HCT116 (cell line): ENCODE measurements around the gene MYBPC2. TPM values are rescaled to one million over a fixed set of nuclear protein-coding genes. Genes with fewer than 3 reads are reported as not detected.

Experiments used
- ATAC-seq: fragments of 200-7000 bp; cut with Tn5 transposase; 2 replicates; pipeline ENCODE4 v1.9.1; 2020; ENCODE audit warnings: mild to moderate bottlenecking, moderate library complexity
- BruUV-seq: library from RNA; stranded (reverse); fragments of 400-500 nt; replicated peaks from 2 replicates; lab custom pipeline; 2021; lab: Mats Ljungman, UMichigan
- CTCF ChIA-PET: fragments of 300-600 bp; sonication (Branson Sonifier 250); formaldehyde crosslinking; loops from one replicate; lab custom pipeline; 2021; ENCODE audit warnings: antibody characterized with exemption; lab: Charles Lee
- POLR2A ChIA-PET: fragments of 300-600, 350-600 bp; sonication (Branson Sonifier 250); formaldehyde crosslinking; loops from one replicate; lab custom pipeline; 2021; ENCODE audit warnings: antibody characterized with exemption; lab: Charles Lee
- RAD21 ChIA-PET, 2 experiments: fragments of 300-600 bp; sonication (Branson Sonifier 250); formaldehyde crosslinking; loops; one replicate each; lab custom pipeline; 2023; ENCODE audit warnings: low total read pairs in 2 of 2; ENCODE audit not compliant: uncharacterized antibody in 2 of 2, unreplicated experiment in 2 of 2, low non-redundant PET in 1 of 2; lab: Charles Lee
- DNase-seq: peaks from one replicate; pipeline ENCODE4 v3.0.0-alpha.2; 2010; ENCODE audit warnings: low read depth, low spot score
- H2AFZ ChIP-seq: fragments of 200-600 bp; shearing (Covaris generic), sonication (generic); 2 replicates; pipeline ENCODE4 v1.6.1; 2017; ENCODE audit warnings: low read depth, mixed run types, mixed read lengths, antibody characterized with exemption, low read length; ENCODE audit not compliant: poor library complexity, severe bottlenecking
- H3K27ac ChIP-seq: 2 replicates; pipeline ENCODE4 v1.5.1; 2012; ENCODE audit warnings: low read depth, low read length
- H3K27me3 ChIP-seq: fragments of 200-600 bp; sonication (generic); 2 replicates; pipeline ENCODE4 v1.6.1; 2016; ENCODE audit warnings: mixed run types, low read length, mixed read lengths; ENCODE audit not compliant: insufficient read depth
- H3K36me3 ChIP-seq, 2 experiments: fragments of 200-500 bp in 1 of 2; fragments of 200-600 bp in 1 of 2; sonication (Bioruptor generic) in 1 of 2; sonication (generic) in 1 of 2; 2 replicates each; pipeline versions ENCODE4 v1.5.1 to v1.6.1; 2014 to 2016; ENCODE audit warnings: low read length in 2 of 2, inconsistent platforms in 1 of 2, mixed read lengths in 1 of 2, mixed run types in 1 of 2; ENCODE audit not compliant: insufficient read depth in 2 of 2, control insufficient read depth in 1 of 2
- H3K4me1 ChIP-seq, 2 experiments: fragments of 200-600 bp in 1 of 2; sonication (generic) in 1 of 2; 2 replicates each; pipeline versions ENCODE4 v1.5.1 to v1.6.1; 2012 to 2017; ENCODE audit warnings: low read length in 2 of 2, inconsistent platforms in 1 of 2, mild to moderate bottlenecking in 1 of 2, mixed read lengths in 1 of 2, mixed run types in 1 of 2, moderate library complexity in 1 of 2; ENCODE audit not compliant: insufficient read depth in 2 of 2, control insufficient read depth in 1 of 2
- H3K4me2 ChIP-seq: fragments of 200-600 bp; sonication (generic); 2 replicates; pipeline ENCODE4 v1.6.1; 2017; ENCODE audit warnings: mixed run types, low read length, mixed read lengths
- H3K4me3 ChIP-seq, 2 experiments: fragments of 200-600 bp in 1 of 2; sonication (generic) in 1 of 2; replicated peaks in 1 of 2; 2 replicates each; pipeline ENCODE4 v1.5.1; 2011 to 2016; ENCODE audit warnings: low read length in 2 of 2, control low read depth in 1 of 2, low read depth in 1 of 2, mild to moderate bottlenecking in 1 of 2, mixed read lengths in 1 of 2, mixed run types in 1 of 2
- H3K79me2 ChIP-seq: fragments of 200-600 bp; sonication (generic); 2 replicates; pipeline ENCODE4 v1.6.1; 2017; ENCODE audit warnings: mild to moderate bottlenecking, mixed run types, low read length, moderate library complexity, mixed read lengths; ENCODE audit not compliant: insufficient read depth
- H3K9ac ChIP-seq: fragments of 200-600 bp; sonication (generic); 2 replicates; pipeline ENCODE4 v1.6.1; 2016; ENCODE audit warnings: low read length, mixed read lengths
- H3K9me2 ChIP-seq: fragments of 200-600 bp; sonication (generic), shearing (Covaris generic); 2 replicates; pipeline ENCODE4 v1.6.1; 2017; ENCODE audit warnings: mixed run types, mild to moderate bottlenecking, moderate library complexity; ENCODE audit not compliant: insufficient read depth
- H3K9me3 ChIP-seq, 2 experiments: fragments of 200-500 bp in 1 of 2; fragments of 200-600 bp in 1 of 2; sonication (Bioruptor generic) in 1 of 2; sonication (generic) in 1 of 2; 2 replicates each; pipeline ENCODE4 v1.6.1; 2014 to 2017; ENCODE audit warnings: low read length in 2 of 2, mixed read lengths in 2 of 2, inconsistent platforms in 1 of 2, low read depth in 1 of 2, mild to moderate bottlenecking in 1 of 2, mixed run types in 1 of 2, moderate library complexity in 1 of 2; ENCODE audit not compliant: control insufficient read depth in 1 of 2, insufficient read depth in 1 of 2
- H4K20me1 ChIP-seq: fragments of 200-600 bp; sonication (generic), shearing (Covaris generic); 2 replicates; pipeline ENCODE4 v1.6.1; 2017; ENCODE audit warnings: mixed run types, mild to moderate bottlenecking, moderate library complexity; ENCODE audit not compliant: insufficient read depth
- ATF3 ChIP-seq: IDR thresholded peaks from 2 replicates; pipeline ENCODE4 v1.6.1; 2012
- CBX3 ChIP-seq: IDR thresholded peaks from 2 replicates; pipeline ENCODE4 v1.6.1; 2012; ENCODE audit warnings: low read depth
- EGR1 ChIP-seq: IDR thresholded peaks from 2 replicates; pipeline ENCODE4 v1.6.1; 2012; ENCODE audit warnings: low read depth
- ELF1 ChIP-seq: IDR thresholded peaks from 2 replicates; pipeline ENCODE4 v1.6.1; 2012; ENCODE audit warnings: low read depth, borderline replicate concordance
- EZH2phosphoT487 ChIP-seq: fragments of 200-600 bp; IDR thresholded peaks from 2 replicates; pipeline ENCODE4 v1.6.1; 2018; ENCODE audit warnings: antibody characterized with exemption, borderline replicate concordance
- FOSL1 ChIP-seq: IDR thresholded peaks from 2 replicates; pipeline ENCODE4 v1.6.1; 2012; ENCODE audit warnings: low read depth
- JUND ChIP-seq: IDR thresholded peaks from 2 replicates; pipeline ENCODE4 v1.6.1; 2012
- POLR2A ChIP-seq: IDR thresholded peaks from 2 replicates; pipeline ENCODE4 v1.7.0; 2011; ENCODE audit warnings: borderline replicate concordance; ENCODE audit not compliant: insufficient read depth, insufficient read length; ENCODE audit errors: extremely low read depth
- POLR2AphosphoS5 ChIP-seq: IDR thresholded peaks from 2 replicates; pipeline ENCODE4 v1.6.1; 2011; ENCODE audit warnings: mild to moderate bottlenecking, low read depth, low read length, moderate library complexity
- SIN3A ChIP-seq: IDR thresholded peaks from 2 replicates; pipeline ENCODE4 v1.6.1; 2012; ENCODE audit warnings: low read depth
- SRF ChIP-seq: IDR thresholded peaks from 2 replicates; pipeline ENCODE4 v1.6.1; 2012; ENCODE audit warnings: low read depth
- ZFX ChIP-seq: fragments of 450-650 bp; IDR thresholded peaks from 2 replicates; pipeline ENCODE4 v1.6.1; 2017
- ZNF274 ChIP-seq: fragments of 200-500 bp; sonication (Bioruptor generic); IDR thresholded peaks from 2 replicates; pipeline ENCODE4 v1.6.1; 2014; ENCODE audit warnings: mild to moderate bottlenecking, low read depth, low read length, inconsistent platforms
- intact Hi-C: fragments of 100-400 bp; cut with micrococcal nuclease; formaldehyde crosslinking; loops from 2 replicates; pipeline ENCODE4 v1.10.0; 2022
- total RNA-seq: library from RNA; stranded (reverse); gene quantifications from one replicate; pipeline ENCODE4 v1.2.1, GENCODE V29; 2021; ENCODE audit not compliant: unreplicated experiment
- TF ChIP-seq, protein P1 (sequence below): IDR thresholded peaks from 2 replicates; pipeline ENCODE4 v1.6.1; 2011; ENCODE audit warnings: mild to moderate bottlenecking, low read length, moderate library complexity; ENCODE audit not compliant: insufficient replicate concordance; ENCODE audit errors: extremely low read depth

Gene MYBPC2
- total RNA-seq, 1 experiment from 2014 or later, result not detected

GRCh38 chr19:50431343-50432220 is 1.1 kb upstream of the MYBPC2 start:
- POLR2A ChIA-PET, result no interaction called here
- peak; percentile 64 for DNase-seq
- RAD21 ChIA-PET, result no interaction called here
- Histone ChIP-seq H3K4me2 (peak overlapping the region; percentile 73), H2AFZ (no peak overlapping the region), H3K27me3 (no peaks in the 10 kb centered on the region), H3K4me1 (peaks cover 6 to 21% of the 10 kb centered on the region in 2 experiments), H3K27ac (peak overlapping the region; percentile 49; the same call in 1 of the 2 replicates), H3K4me3 (peak overlapping the region; percentile 40 to 51), H3K36me3 (no peaks in the 10 kb centered on the region), H3K79me2 (no peaks in the 10 kb centered on the region), H3K9ac (peak overlapping the region; percentile 35; the same call in 1 of the 2 replicates), H3K9me3 (no peaks in the 10 kb centered on the region), H4K20me1 (no peaks in the 10 kb centered on the region), H3K9me2 (no peaks in the 10 kb centered on the region)
- CTCF ChIA-PET, result no interaction called here
- peak; percentile 39; the same call in 1 of the 2 replicates for TF ChIP-seq ZFX
- TF ChIP-seq ZNF274, result no peak
- peak; percentile 39 for TF ChIP-seq POLR2AphosphoS5
- intact Hi-C loops, result no loop called here
- no TSS peak for BruUV-seq
- ATAC-seq, result peak; percentile 98

GRCh38 chr19:50433201-50434180 is 799 bp downstream of the MYBPC2 start:
- Histone ChIP-seq H3K9ac (no peak overlapping the region), H3K4me1 (peaks cover 6 to 21% of the 10 kb centered on the region in 2 experiments), H3K36me3 (no peaks in the 10 kb centered on the region), H3K4me3 (no peak overlapping the region), H3K4me2 (no peak overlapping the region), H3K9me2 (no peaks in the 10 kb centered on the region), H3K27me3 (no peaks in the 10 kb centered on the region), H3K9me3 (no peaks in the 10 kb centered on the region), H2AFZ (no peak overlapping the region), H3K79me2 (no peaks in the 10 kb centered on the region), H4K20me1 (no peaks in the 10 kb centered on the region), H3K27ac (no peak overlapping the region)
- no peak for ATAC-seq
- no peak for DNase-seq
- BruUV-seq, result no TSS peak
- intact Hi-C loops, result no loop called here
- ChIA-PET CTCF (no interaction called here), POLR2A (no interaction called here), RAD21 (no interaction called here)
- TF ChIP-seq POLR2A (no peak), CBX3 (no peak), ATF3 (no peak), POLR2AphosphoS5 (no peak), SIN3A (no peak), FOSL1 (no peak), ELF1 (no peak), ZNF274 (no peak), JUND (no peak), SRF (no peak), EGR1 (no peak), EZH2phosphoT487 (no peak)
- TF ChIP-seq, protein P1, sequence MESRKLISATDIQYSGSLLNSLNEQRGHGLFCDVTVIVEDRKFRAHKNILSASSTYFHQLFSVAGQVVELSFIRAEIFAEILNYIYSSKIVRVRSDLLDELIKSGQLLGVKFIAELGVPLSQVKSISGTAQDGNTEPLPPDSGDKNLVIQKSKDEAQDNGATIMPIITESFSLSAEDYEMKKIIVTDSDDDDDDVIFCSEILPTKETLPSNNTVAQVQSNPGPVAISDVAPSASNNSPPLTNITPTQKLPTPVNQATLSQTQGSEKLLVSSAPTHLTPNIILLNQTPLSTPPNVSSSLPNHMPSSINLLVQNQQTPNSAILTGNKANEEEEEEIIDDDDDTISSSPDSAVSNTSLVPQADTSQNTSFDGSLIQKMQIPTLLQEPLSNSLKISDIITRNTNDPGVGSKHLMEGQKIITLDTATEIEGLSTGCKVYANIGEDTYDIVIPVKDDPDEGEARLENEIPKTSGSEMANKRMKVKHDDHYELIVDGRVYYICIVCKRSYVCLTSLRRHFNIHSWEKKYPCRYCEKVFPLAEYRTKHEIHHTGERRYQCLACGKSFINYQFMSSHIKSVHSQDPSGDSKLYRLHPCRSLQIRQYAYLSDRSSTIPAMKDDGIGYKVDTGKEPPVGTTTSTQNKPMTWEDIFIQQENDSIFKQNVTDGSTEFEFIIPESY, result no peak
